OCI-LY1 (cell line): ENCODE measurements around the gene REPS2.

Experiments used
- CTCF ChIP-seq: fragments of 200-600 bp; sonication (generic), shearing (Covaris generic); IDR thresholded peaks from 2 replicates; pipeline ENCODE4 v1.5.1; 2017; ENCODE audit warnings: mild to moderate bottlenecking, antibody characterized with exemption, low read length, moderate library complexity, mixed read lengths
- EZH2 ChIP-seq: fragments of 200-600 bp; sonication (generic), shearing (Covaris generic); IDR thresholded peaks from 2 replicates; pipeline ENCODE4 v1.8.0; 2017; ENCODE audit warnings: borderline replicate concordance, mixed run types, mild to moderate bottlenecking, antibody characterized with exemption, low read length, moderate library complexity, mixed read lengths

GRCh38 chrX:17082831-17083230, 136.4 kb downstream of the REPS2 start:
- no peak for TF ChIP-seq CTCF
- TF ChIP-seq EZH2: no peak
